HCT116 (cell line): Measurements from ENCODE around the gene CFAP161. TPM values are rescaled to one million over a fixed set of nuclear protein-coding genes. Genes with fewer than 3 reads are reported as not detected.

Source experiments
- ATAC-seq: fragments of 200-7000 bp; cut with Tn5 transposase; 2 replicates; pipeline ENCODE4 v1.9.1; 2020; ENCODE audit warnings: mild to moderate bottlenecking, moderate library complexity
- BruUV-seq: library from RNA; stranded (reverse); fragments of 400-500 nt; replicated peaks from 2 replicates; lab custom pipeline; 2021; lab: Mats Ljungman, UMichigan
- CTCF ChIA-PET: fragments of 300-600 bp; sonication (Branson Sonifier 250); formaldehyde crosslinking; loops from one replicate; lab custom pipeline; 2021; ENCODE audit warnings: antibody characterized with exemption; lab: Charles Lee
- POLR2A ChIA-PET: fragments of 300-600, 350-600 bp; sonication (Branson Sonifier 250); formaldehyde crosslinking; loops from one replicate; lab custom pipeline; 2021; ENCODE audit warnings: antibody characterized with exemption; lab: Charles Lee
- RAD21 ChIA-PET, 2 experiments: fragments of 300-600 bp; sonication (Branson Sonifier 250); formaldehyde crosslinking; loops; one replicate each; lab custom pipeline; 2023; ENCODE audit warnings: low total read pairs in 2 of 2; ENCODE audit not compliant: uncharacterized antibody in 2 of 2, unreplicated experiment in 2 of 2, low non-redundant PET in 1 of 2; lab: Charles Lee
- DNase-seq: peaks from one replicate; pipeline ENCODE4 v3.0.0-alpha.2; 2010; ENCODE audit warnings: low read depth, low spot score
- H2AFZ ChIP-seq: fragments of 200-600 bp; shearing (Covaris generic), sonication (generic); 2 replicates; pipeline ENCODE4 v1.6.1; 2017; ENCODE audit warnings: low read depth, mixed run types, mixed read lengths, antibody characterized with exemption, low read length; ENCODE audit not compliant: poor library complexity, severe bottlenecking
- H3K27ac ChIP-seq: 2 replicates; pipeline ENCODE4 v1.5.1; 2012; ENCODE audit warnings: low read depth, low read length
- H3K27me3 ChIP-seq: fragments of 200-600 bp; sonication (generic); 2 replicates; pipeline ENCODE4 v1.6.1; 2016; ENCODE audit warnings: mixed run types, low read length, mixed read lengths; ENCODE audit not compliant: insufficient read depth
- H3K36me3 ChIP-seq, 2 experiments: fragments of 200-500 bp in 1 of 2; fragments of 200-600 bp in 1 of 2; sonication (Bioruptor generic) in 1 of 2; sonication (generic) in 1 of 2; 2 replicates each; pipeline versions ENCODE4 v1.5.1 to v1.6.1; 2014 to 2016; ENCODE audit warnings: low read length in 2 of 2, inconsistent platforms in 1 of 2, mixed read lengths in 1 of 2, mixed run types in 1 of 2; ENCODE audit not compliant: insufficient read depth in 2 of 2, control insufficient read depth in 1 of 2
- H3K4me1 ChIP-seq, 2 experiments: fragments of 200-600 bp in 1 of 2; sonication (generic) in 1 of 2; 2 replicates each; pipeline versions ENCODE4 v1.5.1 to v1.6.1; 2012 to 2017; ENCODE audit warnings: low read length in 2 of 2, inconsistent platforms in 1 of 2, mild to moderate bottlenecking in 1 of 2, mixed read lengths in 1 of 2, mixed run types in 1 of 2, moderate library complexity in 1 of 2; ENCODE audit not compliant: insufficient read depth in 2 of 2, control insufficient read depth in 1 of 2
- H3K4me2 ChIP-seq: fragments of 200-600 bp; sonication (generic); 2 replicates; pipeline ENCODE4 v1.6.1; 2017; ENCODE audit warnings: mixed run types, low read length, mixed read lengths
- H3K4me3 ChIP-seq, 2 experiments: fragments of 200-600 bp in 1 of 2; sonication (generic) in 1 of 2; replicated peaks in 1 of 2; 2 replicates each; pipeline ENCODE4 v1.5.1; 2011 to 2016; ENCODE audit warnings: low read length in 2 of 2, control low read depth in 1 of 2, low read depth in 1 of 2, mild to moderate bottlenecking in 1 of 2, mixed read lengths in 1 of 2, mixed run types in 1 of 2
- H3K79me2 ChIP-seq: fragments of 200-600 bp; sonication (generic); 2 replicates; pipeline ENCODE4 v1.6.1; 2017; ENCODE audit warnings: mild to moderate bottlenecking, mixed run types, low read length, moderate library complexity, mixed read lengths; ENCODE audit not compliant: insufficient read depth
- H3K9ac ChIP-seq: fragments of 200-600 bp; sonication (generic); 2 replicates; pipeline ENCODE4 v1.6.1; 2016; ENCODE audit warnings: low read length, mixed read lengths
- H3K9me2 ChIP-seq: fragments of 200-600 bp; sonication (generic), shearing (Covaris generic); 2 replicates; pipeline ENCODE4 v1.6.1; 2017; ENCODE audit warnings: mixed run types, mild to moderate bottlenecking, moderate library complexity; ENCODE audit not compliant: insufficient read depth
- H3K9me3 ChIP-seq, 2 experiments: fragments of 200-500 bp in 1 of 2; fragments of 200-600 bp in 1 of 2; sonication (Bioruptor generic) in 1 of 2; sonication (generic) in 1 of 2; 2 replicates each; pipeline ENCODE4 v1.6.1; 2014 to 2017; ENCODE audit warnings: low read length in 2 of 2, mixed read lengths in 2 of 2, inconsistent platforms in 1 of 2, low read depth in 1 of 2, mild to moderate bottlenecking in 1 of 2, mixed run types in 1 of 2, moderate library complexity in 1 of 2; ENCODE audit not compliant: control insufficient read depth in 1 of 2, insufficient read depth in 1 of 2
- H4K20me1 ChIP-seq: fragments of 200-600 bp; sonication (generic), shearing (Covaris generic); 2 replicates; pipeline ENCODE4 v1.6.1; 2017; ENCODE audit warnings: mixed run types, mild to moderate bottlenecking, moderate library complexity; ENCODE audit not compliant: insufficient read depth
- CBX3 ChIP-seq: IDR thresholded peaks from 2 replicates; pipeline ENCODE4 v1.6.1; 2012; ENCODE audit warnings: low read depth
- CEBPB ChIP-seq: IDR thresholded peaks from 2 replicates; pipeline ENCODE4 v1.6.1; 2012; ENCODE audit warnings: low read depth
- EGR1 ChIP-seq: IDR thresholded peaks from 2 replicates; pipeline ENCODE4 v1.6.1; 2012; ENCODE audit warnings: low read depth
- EZH2 ChIP-seq: fragments of 200-600 bp; sonication (generic); IDR thresholded peaks from 2 replicates; pipeline ENCODE4 v1.6.1; 2017; ENCODE audit warnings: antibody characterized with exemption, mixed run types
- EZH2phosphoT487 ChIP-seq: fragments of 200-600 bp; IDR thresholded peaks from 2 replicates; pipeline ENCODE4 v1.6.1; 2018; ENCODE audit warnings: antibody characterized with exemption, borderline replicate concordance
- JUND ChIP-seq: IDR thresholded peaks from 2 replicates; pipeline ENCODE4 v1.6.1; 2012
- POLR2A ChIP-seq: IDR thresholded peaks from 2 replicates; pipeline ENCODE4 v1.7.0; 2011; ENCODE audit warnings: borderline replicate concordance; ENCODE audit not compliant: insufficient read depth, insufficient read length; ENCODE audit errors: extremely low read depth
- POLR2AphosphoS5 ChIP-seq: IDR thresholded peaks from 2 replicates; pipeline ENCODE4 v1.6.1; 2011; ENCODE audit warnings: mild to moderate bottlenecking, low read depth, low read length, moderate library complexity
- RAD21 ChIP-seq: IDR thresholded peaks from 2 replicates; pipeline ENCODE4 v1.6.1; 2012; ENCODE audit warnings: low read depth, mild to moderate bottlenecking
- REST ChIP-seq: IDR thresholded peaks from 2 replicates; pipeline ENCODE4 v1.6.1; 2012; ENCODE audit warnings: low read depth
- SIN3A ChIP-seq: IDR thresholded peaks from 2 replicates; pipeline ENCODE4 v1.6.1; 2012; ENCODE audit warnings: low read depth
- SP1 ChIP-seq: IDR thresholded peaks from 2 replicates; pipeline ENCODE4 v1.6.1; 2012; ENCODE audit warnings: low read depth
- SRF ChIP-seq: IDR thresholded peaks from 2 replicates; pipeline ENCODE4 v1.6.1; 2012; ENCODE audit warnings: low read depth
- TCF7L2 ChIP-seq: IDR thresholded peaks from 2 replicates; pipeline ENCODE4 v1.7.0; 2011; ENCODE audit warnings: borderline replicate concordance, inconsistent platforms; ENCODE audit not compliant: insufficient read depth, insufficient read length; ENCODE audit errors: extremely low read depth
- YY1 ChIP-seq: IDR thresholded peaks from 2 replicates; pipeline ENCODE4 v1.6.1; 2011; ENCODE audit warnings: low read length, low read depth, moderate library complexity, mild to moderate bottlenecking; ENCODE audit not compliant: insufficient replicate concordance; ENCODE audit errors: extremely low read depth
- ZNF274 ChIP-seq: fragments of 200-500 bp; sonication (Bioruptor generic); IDR thresholded peaks from 2 replicates; pipeline ENCODE4 v1.6.1; 2014; ENCODE audit warnings: mild to moderate bottlenecking, low read depth, low read length, inconsistent platforms
- intact Hi-C: fragments of 100-400 bp; cut with micrococcal nuclease; formaldehyde crosslinking; loops from 2 replicates; pipeline ENCODE4 v1.10.0; 2022
- total RNA-seq: library from RNA; stranded (reverse); gene quantifications from one replicate; pipeline ENCODE4 v1.2.1, GENCODE V29; 2021; ENCODE audit not compliant: unreplicated experiment
- TF ChIP-seq, protein P1 (sequence below): IDR thresholded peaks from 2 replicates; pipeline ENCODE4 v1.6.1; 2012
- TF ChIP-seq, protein P2 (sequence below), 3 experiments: fragments of 200-600 bp in 1 of 3; sonication (generic) in 1 of 3; IDR thresholded peaks in 2 of 3; conservative IDR thresholded peaks in 1 of 3; 2 replicates each; pipeline ENCODE4 v1.5.1; 2012 to 2017; ENCODE audit warnings: low read depth in 2 of 3, low read length in 2 of 3, antibody characterized with exemption in 1 of 3, borderline replicate concordance in 1 of 3, control low read depth in 1 of 3, mild to moderate bottlenecking in 1 of 3, mixed read lengths in 1 of 3, mixed run types in 1 of 3, moderate library complexity in 1 of 3; ENCODE audit not compliant: insufficient read depth in 1 of 3
- TF ChIP-seq, protein P3 (sequence below): IDR thresholded peaks from 2 replicates; pipeline ENCODE4 v1.6.1; 2012

Gene CFAP161
- total RNA-seq, 1 experiment from 2014 or later = 0.15 TPM

GRCh38 chr15:81175496-81175895, 41.4 kb downstream of the CFAP161 start:
- DNase-seq = no peak
- H3K9me3 ChIP-seq = no peaks in the 10 kb centered on the region
- CTCF ChIA-PET = no interaction called here

More at GRCh38 chr15:81175496-81175895, 41.4 kb downstream of the CFAP161 start:
- no peak overlapping the region for H3K9ac ChIP-seq
- H4K20me1 ChIP-seq = no peaks in the 10 kb centered on the region
- no peak overlapping the region for H3K4me2 ChIP-seq
- peaks cover 31% of the 10 kb centered on the region for H3K27me3 ChIP-seq
- H3K9me2 ChIP-seq = no peaks in the 10 kb centered on the region
- no peaks in the 10 kb centered on the region for H3K4me1 ChIP-seq
- no peaks in the 10 kb centered on the region for H3K79me2 ChIP-seq
- no peak overlapping the region for H2AFZ ChIP-seq
- H3K36me3 ChIP-seq = no peaks in the 10 kb centered on the region
- ATAC-seq = no peak
- TF ChIP-seq EGR1 = no peak
- no peak for TF ChIP-seq JUND
- TF ChIP-seq ZNF274 = no peak
- TF ChIP-seq, protein P1, sequence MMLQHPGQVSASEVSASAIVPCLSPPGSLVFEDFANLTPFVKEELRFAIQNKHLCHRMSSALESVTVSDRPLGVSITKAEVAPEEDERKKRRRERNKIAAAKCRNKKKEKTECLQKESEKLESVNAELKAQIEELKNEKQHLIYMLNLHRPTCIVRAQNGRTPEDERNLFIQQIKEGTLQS = no peak
- TF ChIP-seq EZH2phosphoT487 = no peak
- TF ChIP-seq RAD21 = no peak
- no peak for TF ChIP-seq REST
- no peak for TF ChIP-seq SIN3A
- no peak for TF ChIP-seq POLR2AphosphoS5
- no peak for TF ChIP-seq EZH2
- TF ChIP-seq TCF7L2 = no peak
- TF ChIP-seq SP1 = no peak
- TF ChIP-seq, protein P2, sequence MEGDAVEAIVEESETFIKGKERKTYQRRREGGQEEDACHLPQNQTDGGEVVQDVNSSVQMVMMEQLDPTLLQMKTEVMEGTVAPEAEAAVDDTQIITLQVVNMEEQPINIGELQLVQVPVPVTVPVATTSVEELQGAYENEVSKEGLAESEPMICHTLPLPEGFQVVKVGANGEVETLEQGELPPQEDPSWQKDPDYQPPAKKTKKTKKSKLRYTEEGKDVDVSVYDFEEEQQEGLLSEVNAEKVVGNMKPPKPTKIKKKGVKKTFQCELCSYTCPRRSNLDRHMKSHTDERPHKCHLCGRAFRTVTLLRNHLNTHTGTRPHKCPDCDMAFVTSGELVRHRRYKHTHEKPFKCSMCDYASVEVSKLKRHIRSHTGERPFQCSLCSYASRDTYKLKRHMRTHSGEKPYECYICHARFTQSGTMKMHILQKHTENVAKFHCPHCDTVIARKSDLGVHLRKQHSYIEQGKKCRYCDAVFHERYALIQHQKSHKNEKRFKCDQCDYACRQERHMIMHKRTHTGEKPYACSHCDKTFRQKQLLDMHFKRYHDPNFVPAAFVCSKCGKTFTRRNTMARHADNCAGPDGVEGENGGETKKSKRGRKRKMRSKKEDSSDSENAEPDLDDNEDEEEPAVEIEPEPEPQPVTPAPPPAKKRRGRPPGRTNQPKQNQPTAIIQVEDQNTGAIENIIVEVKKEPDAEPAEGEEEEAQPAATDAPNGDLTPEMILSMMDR (IDR thresholded peaks at IDR 0.05 in 2 of 3, conservative IDR thresholded peaks at IDR 0.05 in 1 of 3; ENCODE audit: borderline replicate concordance in 1 of 3, insufficient read depth in 1 of 3, low read depth in 2 of 3, low read length in 2 of 3) = no peak
- no peak for TF ChIP-seq SRF
- TF ChIP-seq YY1 = no peak
- TF ChIP-seq CEBPB = no peak
- no peak for TF ChIP-seq POLR2A
- TF ChIP-seq, protein P3, sequence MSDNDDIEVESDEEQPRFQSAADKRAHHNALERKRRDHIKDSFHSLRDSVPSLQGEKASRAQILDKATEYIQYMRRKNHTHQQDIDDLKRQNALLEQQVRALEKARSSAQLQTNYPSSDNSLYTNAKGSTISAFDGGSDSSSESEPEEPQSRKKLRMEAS = no peak
- TF ChIP-seq CBX3 = no peak
- ChIA-PET RAD21 (no interaction called here), POLR2A (no interaction called here)
- BruUV-seq = no TSS peak
- no peak overlapping the region for H3K27ac ChIP-seq
- intact Hi-C loops = no loop called here
- no peak overlapping the region for H3K4me3 ChIP-seq
